Mammary epithelial cell (primary cell): ENCODE data around the gene CYP2D6.

Experiments
- CTCF ChIP-seq, 2 donors: IDR thresholded peaks in 1 of 2; conservative IDR thresholded peaks in 1 of 2; 2 replicates each; pipeline ENCODE4 v1.5.1; 2011 to 2012; ENCODE audit warnings: inconsistent platforms in 2 of 2, low read length in 2 of 2, mild to moderate bottlenecking in 2 of 2, control low read depth in 1 of 2, low read depth in 1 of 2; ENCODE audit not compliant: insufficient read depth in 1 of 2; ENCODE audit errors: extremely low read depth in 1 of 2
- EZH2 ChIP-seq: IDR thresholded peaks from 2 replicates; pipeline ENCODE4 v1.6.1; 2012; ENCODE audit warnings: low read length, inconsistent platforms, borderline replicate concordance

- no peak for TF ChIP-seq EZH2
- no peak for TF ChIP-seq CTCF (conservative IDR thresholded peaks at IDR 0.05 in 1 of 2, IDR thresholded peaks at IDR 0.05 in 1 of 2; ENCODE audit: extremely low read depth in 1 of 2, insufficient read depth in 1 of 2, low read depth in 1 of 2, low read length in 2 of 2)
These were observed 39.2 kb downstream of the CYP2D6 start for GRCh38 chr22:42091455-42091782.
